SJCRH30 (cell line): Measurements from ENCODE around the gene DNASE1L2. TPM values are rescaled to one million over a fixed set of nuclear protein-coding genes. Genes with fewer than 3 reads are reported as not detected.

Source experiments
- DNase-seq, 2 experiments: peaks; one replicate each; pipeline ENCODE4 v3.0.0-alpha.2; 2015 to 2020
- H3K27ac ChIP-seq: fragments of 250-450 bp; sonication (Bioruptor Pico); 2 replicates; pipeline ENCODE4 v1.5.1; 2020; ENCODE audit warnings: mild to moderate bottlenecking, moderate library complexity
- H3K27me3 ChIP-seq: fragments of 250-450 bp; sonication (Bioruptor Pico); 2 replicates; pipeline ENCODE4 v1.5.1; 2020; ENCODE audit warnings: mild to moderate bottlenecking, moderate library complexity
- H3K36me3 ChIP-seq: fragments of 250-450 bp; sonication (Bioruptor Pico); 2 replicates; pipeline ENCODE4 v1.5.1; 2020; ENCODE audit warnings: mild to moderate bottlenecking, moderate library complexity
- H3K4me1 ChIP-seq: fragments of 250-450 bp; sonication (Bioruptor Pico); 2 replicates; pipeline ENCODE4 v1.5.1; 2020; ENCODE audit warnings: mild to moderate bottlenecking, moderate library complexity
- H3K4me3 ChIP-seq: fragments of 250-450 bp; sonication (Bioruptor Pico); 2 replicates; pipeline ENCODE4 v1.5.1; 2020; ENCODE audit warnings: mild to moderate bottlenecking, moderate library complexity
- H3K9me3 ChIP-seq: fragments of 250-450 bp; sonication (Bioruptor Pico); replicated peaks from 2 replicates; pipeline ENCODE4 v1.5.1; 2020; ENCODE audit warnings: mild to moderate bottlenecking, moderate library complexity
- total RNA-seq: library from RNA; depleted of rRNA; stranded (reverse); fragments of >200 nt; shearing (Covaris generic); gene quantifications from 2 replicates; pipeline ENCODE4 v1.2.3, GENCODE V29; 2014; rRNA removed

The DNASE1L2 gene
- total RNA-seq, 1 experiment from 2014 or later = 1.7 TPM

DNA sequence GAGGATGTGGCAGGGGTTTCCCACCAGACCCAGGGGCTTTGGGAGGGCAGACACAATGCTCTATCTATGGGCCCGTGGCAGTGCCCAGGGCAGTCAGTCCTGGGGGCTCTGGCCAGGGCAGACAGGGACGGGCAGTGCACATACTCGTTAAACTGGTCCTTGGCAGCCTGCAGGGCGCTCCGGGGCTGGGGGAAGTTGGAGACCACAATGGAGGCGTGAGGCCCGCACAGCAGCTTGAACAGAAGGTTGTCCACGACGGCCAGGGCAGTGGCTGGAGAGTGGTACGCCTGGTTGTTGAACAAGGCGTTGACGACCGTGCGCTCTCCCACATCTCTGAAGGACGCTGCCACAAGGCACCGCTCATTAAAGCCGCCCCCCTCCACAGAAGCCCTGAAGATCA, 50.3 kb downstream of the DNASE1L2 start:
- Histone ChIP-seq H3K4me1 (no peaks in the 10 kb centered on the region), H3K36me3 (no peaks in the 10 kb centered on the region), H3K27ac (no peak overlapping the region), H3K4me3 (no peak overlapping the region), H3K27me3 (peaks cover 7% of the 10 kb centered on the region), H3K9me3 (no peaks in the 10 kb centered on the region)
- no peak for DNase-seq

DNA sequence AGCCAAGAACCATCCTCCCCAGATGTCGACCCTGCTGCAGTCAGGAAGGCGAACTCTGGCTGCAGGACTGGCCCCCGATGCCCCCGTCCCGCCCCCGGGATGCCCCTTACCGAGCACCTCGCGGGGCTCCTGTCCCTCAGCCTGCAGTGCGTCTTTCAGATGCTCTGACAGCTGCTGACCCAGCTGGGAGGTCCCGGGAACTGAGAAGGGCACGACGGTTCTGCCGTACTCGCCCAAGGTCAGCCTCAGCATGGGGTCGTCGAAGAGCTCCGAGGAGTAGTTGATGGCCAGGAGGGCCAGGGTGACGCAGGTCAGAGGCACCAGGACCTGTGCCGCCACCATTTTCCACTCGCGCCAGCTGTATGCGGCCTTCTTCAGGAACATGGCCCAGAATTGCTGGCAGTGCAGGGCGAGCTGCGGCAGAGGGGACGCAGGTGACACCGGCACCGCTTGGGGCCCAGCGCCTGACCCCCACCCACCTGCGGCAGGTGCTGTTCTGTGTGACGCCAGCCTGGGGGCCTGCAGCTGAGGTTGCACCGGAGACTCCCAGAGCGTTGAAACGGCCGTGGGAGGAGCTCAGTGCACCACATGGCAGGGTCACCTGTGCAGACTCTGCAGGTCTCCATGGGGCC, 51.8 kb downstream of the DNASE1L2 start:
- H3K4me3 ChIP-seq = no peak overlapping the region
- no peaks in the 10 kb centered on the region for H3K36me3 ChIP-seq
- H3K27ac ChIP-seq = no peak overlapping the region
- no peak for DNase-seq
- H3K9me3 ChIP-seq = no peaks in the 10 kb centered on the region
- H3K4me1 ChIP-seq = no peaks in the 10 kb centered on the region
- H3K27me3 ChIP-seq = peaks cover 4% of the 10 kb centered on the region; the same call in 1 of the 2 replicates

Other genes starting within 250 kb of the DNASE1L2 start
- 0.73 and 0.81 TPM in 2 replicates for gene SYNGR3, start 246.5 kb upstream of the DNASE1L2 start, total RNA-seq
- gene ZNF598, start 226.6 kb upstream of the DNASE1L2 start, total RNA-seq = 22.9 and 25.6 TPM in 2 replicates
- 1.6 TPM in 2 replicates for gene NPW, start 216.7 kb upstream of the DNASE1L2 start, total RNA-seq
- 6.4 and 8.0 TPM in 2 replicates for gene NHERF2, start 209.5 kb upstream of the DNASE1L2 start, total RNA-seq
- gene NTHL1, start 188.6 kb upstream of the DNASE1L2 start, total RNA-seq = 16.6 and 17.5 TPM in 2 replicates
- gene TSC2, start 188.5 kb upstream of the DNASE1L2 start, total RNA-seq = 32.0 and 37.1 TPM in 2 replicates
- 47.1 and 51.9 TPM in 2 replicates for gene PKD1, start 100.5 kb upstream of the DNASE1L2 start, total RNA-seq
- gene RAB26, start 87.8 kb upstream of the DNASE1L2 start, total RNA-seq = 1.0 and 1.4 TPM in 2 replicates
- 34.5 and 35.9 TPM in 2 replicates for gene TRAF7, start 80.7 kb upstream of the DNASE1L2 start, total RNA-seq
- gene CASKIN1, start 39.8 kb upstream of the DNASE1L2 start, total RNA-seq = 0.13 and 0.24 TPM in 2 replicates
- gene MLST8, start 31.0 kb upstream of the DNASE1L2 start, total RNA-seq = 28.8 and 32.8 TPM in 2 replicates
- gene BRICD5, start 25.6 kb upstream of the DNASE1L2 start, total RNA-seq = 3.6 and 4.1 TPM in 2 replicates
- 13.1 and 14.2 TPM in 2 replicates for gene PGP, start 21.6 kb upstream of the DNASE1L2 start, total RNA-seq
- gene E4F1, start 12.9 kb upstream of the DNASE1L2 start, total RNA-seq = 18.6 and 19.6 TPM in 2 replicates
- gene ECI1, start 15.1 kb downstream of the DNASE1L2 start, total RNA-seq = 25.0 and 27.0 TPM in 2 replicates
- gene RNPS1, start 31.7 kb downstream of the DNASE1L2 start, total RNA-seq = 308 and 310 TPM in 2 replicates
- gene ABCA3, start 104.3 kb downstream of the DNASE1L2 start, total RNA-seq = 0.10 TPM in 2 replicates
- 52.8 and 54.8 TPM in 2 replicates for gene CCNF, start 193.0 kb downstream of the DNASE1L2 start, total RNA-seq
- gene TEDC2, start 223.7 kb downstream of the DNASE1L2 start, total RNA-seq = 26.0 and 30.9 TPM in 2 replicates
- 5.1 and 5.6 TPM in 2 replicates for gene NTN3, start 234.9 kb downstream of the DNASE1L2 start, total RNA-seq
- gene TBC1D24, start 238.7 kb downstream of the DNASE1L2 start, total RNA-seq = 19.8 and 21.8 TPM in 2 replicates